8988T (cell line): ENCODE measurements around the gene C16orf87.

ENCODE experiments used
- DNase-seq: peaks from one replicate; pipeline ENCODE4 v3.0.0; 2011

C16orf87 gene

DNA sequence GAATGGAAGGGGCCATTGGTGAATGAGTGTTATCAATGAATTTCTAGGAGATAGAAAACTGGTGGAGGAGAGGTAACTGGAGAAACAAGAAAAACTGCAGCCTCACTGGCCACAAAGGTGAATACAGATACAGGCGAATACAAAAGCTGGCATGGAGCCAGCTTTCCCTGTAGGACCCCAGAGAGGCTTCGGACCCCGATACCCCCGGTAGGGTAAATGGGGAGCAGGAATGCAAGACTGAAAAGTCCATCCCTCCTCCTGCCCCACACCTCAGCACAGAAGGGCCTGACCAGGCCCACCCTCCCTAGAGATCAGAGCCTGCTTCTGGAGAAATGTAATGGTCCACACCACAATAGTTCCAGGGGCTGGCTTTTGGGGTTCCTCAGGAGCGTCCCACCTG lies 78.0 kb downstream of the C16orf87 start:
- DNase-seq, result no peak

GRCh38 chr16:46751381-46751780 lies 79.6 kb downstream of the C16orf87 start:
- no peak for DNase-seq

GRCh38 chr16:46748775-46749705 lies 81.9 kb downstream of the C16orf87 start:
- DNase-seq, result no peak

GRCh38 chr16:46747777-46748651 lies 83.0 kb downstream of the C16orf87 start, which contains the start of gene MYLK3:
MYLK3 (minus strand) TSS chr16:46748344; CDS start chr16:46748193, 151 bp downstream.
- DNase-seq, result no peak

- DNase-seq, result no peak
These were observed 83.9 kb downstream of the C16orf87 start for GRCh38 chr16:46746821-46747776.
